ENCODE data around the gene MOB2. TPM values are rescaled to one million over a fixed set of nuclear protein-coding genes. Genes with fewer than 3 reads are reported as not detected.

MOB2 gene
- total RNA-seq, 4 donors from 2014 or later: 21.1 to 71.5 (median 48.3) TPM

GRCh38 chr11:1479006-1479677 lies 7.4 kb downstream of the MOB2 start:
- Histone ChIP-seq H3K36me3 (peaks cover 0 to 49% of the 10 kb centered on the region in 2 donors), H3K9me3 (no peaks in the 10 kb centered on the region), H3K27ac (no peak overlapping the region), H3K4me3 (no peak overlapping the region), H3K4me1 (peaks cover 29 to 37% of the 10 kb centered on the region in 2 donors), H3K27me3 (no peaks in the 10 kb centered on the region)
- in situ Hi-C loops (cut with MboI; ENCODE audit: low sequenced_read_pairs in 4 of 4) (no loop called here), intact Hi-C loops (cut with DNase I; ENCODE audit: low total_unique reads) (no loop called here)
- no peak for ATAC-seq
- TF ChIP-seq POLR2A (IDR thresholded peaks at IDR 0.05): no peak
- TF ChIP-seq, protein P1, sequence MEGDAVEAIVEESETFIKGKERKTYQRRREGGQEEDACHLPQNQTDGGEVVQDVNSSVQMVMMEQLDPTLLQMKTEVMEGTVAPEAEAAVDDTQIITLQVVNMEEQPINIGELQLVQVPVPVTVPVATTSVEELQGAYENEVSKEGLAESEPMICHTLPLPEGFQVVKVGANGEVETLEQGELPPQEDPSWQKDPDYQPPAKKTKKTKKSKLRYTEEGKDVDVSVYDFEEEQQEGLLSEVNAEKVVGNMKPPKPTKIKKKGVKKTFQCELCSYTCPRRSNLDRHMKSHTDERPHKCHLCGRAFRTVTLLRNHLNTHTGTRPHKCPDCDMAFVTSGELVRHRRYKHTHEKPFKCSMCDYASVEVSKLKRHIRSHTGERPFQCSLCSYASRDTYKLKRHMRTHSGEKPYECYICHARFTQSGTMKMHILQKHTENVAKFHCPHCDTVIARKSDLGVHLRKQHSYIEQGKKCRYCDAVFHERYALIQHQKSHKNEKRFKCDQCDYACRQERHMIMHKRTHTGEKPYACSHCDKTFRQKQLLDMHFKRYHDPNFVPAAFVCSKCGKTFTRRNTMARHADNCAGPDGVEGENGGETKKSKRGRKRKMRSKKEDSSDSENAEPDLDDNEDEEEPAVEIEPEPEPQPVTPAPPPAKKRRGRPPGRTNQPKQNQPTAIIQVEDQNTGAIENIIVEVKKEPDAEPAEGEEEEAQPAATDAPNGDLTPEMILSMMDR (IDR thresholded peaks at IDR 0.05 in 4 of 5, conservative IDR thresholded peaks at IDR 0.05 in 1 of 5): no peak
- peak in 1 of 2 donors; percentile 8 for DNase-seq

GRCh38 chr11:1478544-1478943 lies 8.0 kb downstream of the MOB2 start:
- peaks cover 0 to 55% of the 10 kb centered on the region in 2 donors for H3K36me3 ChIP-seq
- H3K9me3 ChIP-seq: no peaks in the 10 kb centered on the region
- H3K4me1 ChIP-seq: peaks cover 23 to 31% of the 10 kb centered on the region in 2 donors
- no peak overlapping the region for H3K27ac ChIP-seq
- ATAC-seq (no peak), DNase-seq (peak in 1 of 2 donors; percentile 11)
- H3K4me3 ChIP-seq: no peak overlapping the region
- no peak for TF ChIP-seq POLR2A (IDR thresholded peaks at IDR 0.05)
- TF ChIP-seq, protein P1 (IDR thresholded peaks at IDR 0.05 in 4 of 5, conservative IDR thresholded peaks at IDR 0.05 in 1 of 5): no peak
- in situ Hi-C loops (cut with MboI; ENCODE audit: low sequenced_read_pairs in 4 of 4) (no loop called here), intact Hi-C loops (cut with DNase I; ENCODE audit: low total_unique reads) (no loop called here)
- H3K27me3 ChIP-seq: no peaks in the 10 kb centered on the region

DNA sequence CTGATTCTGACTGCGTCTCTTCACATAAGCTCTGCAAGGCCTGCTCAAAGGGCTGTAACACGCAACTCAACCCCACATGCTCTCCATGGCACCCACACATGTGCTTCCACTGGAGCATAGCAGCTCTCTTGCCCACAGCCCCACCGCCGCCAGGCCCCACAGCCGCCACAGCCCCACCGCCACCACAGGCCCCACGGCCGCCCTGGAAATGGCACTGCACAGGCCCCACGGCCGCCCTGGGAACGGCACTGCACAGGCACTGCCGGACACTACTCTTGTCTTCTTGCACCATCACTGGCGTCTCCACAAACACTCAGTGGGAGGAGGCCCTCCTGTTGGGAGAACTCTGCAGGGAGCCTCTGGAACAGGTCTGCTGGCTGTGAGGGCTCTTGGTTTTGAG lies 8.6 kb downstream of the MOB2 start:
- ATAC-seq (no peak), DNase-seq (peak in 1 of 2 donors; percentile 5)
- Histone ChIP-seq H3K4me1 (peaks cover 18 to 26% of the 10 kb centered on the region in 2 donors), H3K27ac (no peak overlapping the region), H3K9me3 (no peaks in the 10 kb centered on the region), H3K27me3 (no peaks in the 10 kb centered on the region), H3K36me3 (peaks cover 0 to 60% of the 10 kb centered on the region in 2 donors), H3K4me3 (no peak overlapping the region)
- in situ Hi-C loops (cut with MboI; ENCODE audit: low sequenced_read_pairs in 4 of 4): no loop called here
- intact Hi-C loops (cut with DNase I; ENCODE audit: low total_unique reads): no loop called here
- TF ChIP-seq POLR2A (IDR thresholded peaks at IDR 0.05): no peak
- TF ChIP-seq, protein P1 (IDR thresholded peaks at IDR 0.05 in 4 of 5, conservative IDR thresholded peaks at IDR 0.05 in 1 of 5): no peak

DNA sequence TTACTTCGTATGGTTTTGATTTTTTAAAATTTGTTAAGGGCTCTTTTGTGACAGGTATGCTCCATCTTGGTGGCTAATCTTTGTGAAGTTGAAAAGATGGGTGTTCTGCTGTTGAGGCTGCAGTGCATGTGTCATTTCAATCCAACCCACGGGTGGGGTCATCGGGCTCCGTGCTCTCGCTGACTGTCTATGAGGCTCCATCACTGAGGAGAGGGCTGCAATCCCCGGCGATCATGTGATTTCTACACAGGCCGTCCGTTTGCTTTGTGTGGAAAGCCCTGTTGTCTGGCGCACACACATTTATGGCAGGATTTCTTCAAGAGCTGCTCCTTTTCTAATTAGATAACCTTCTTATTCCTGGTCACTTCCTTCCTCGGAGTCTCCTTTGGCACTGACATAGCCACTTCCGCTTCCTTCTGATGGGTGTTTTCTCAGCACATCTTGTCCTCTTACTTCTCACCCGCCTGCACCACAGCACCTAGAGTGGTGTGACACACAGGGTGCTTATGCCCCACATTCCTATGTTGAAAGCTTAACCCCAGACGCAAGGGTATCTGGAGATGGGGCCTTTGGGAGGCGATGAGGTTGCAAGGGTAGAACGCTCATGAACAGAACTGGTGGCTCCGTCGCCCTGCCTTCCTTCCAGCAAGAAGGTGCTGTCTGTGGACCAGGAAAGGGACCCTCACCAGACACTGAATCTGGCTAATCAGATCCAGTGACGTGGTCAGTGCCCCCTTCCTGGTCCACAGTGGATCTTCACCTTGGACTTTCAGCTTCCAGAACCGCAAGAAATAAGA lies 9.4 kb downstream of the MOB2 start:
- H3K27ac ChIP-seq: no peak overlapping the region
- H3K4me1 ChIP-seq: peaks cover 9 to 17% of the 10 kb centered on the region in 2 donors
- no peaks in the 10 kb centered on the region for H3K9me3 ChIP-seq
- DNase-seq (no peak), ATAC-seq (no peak)
- in situ Hi-C loops (cut with MboI; ENCODE audit: low sequenced_read_pairs in 4 of 4): no loop called here
- intact Hi-C loops (cut with DNase I; ENCODE audit: low total_unique reads): no loop called here
- peaks cover 0 to 68% of the 10 kb centered on the region in 2 donors for H3K36me3 ChIP-seq
- no peaks in the 10 kb centered on the region for H3K27me3 ChIP-seq
- no peak overlapping the region for H3K4me3 ChIP-seq
- TF ChIP-seq, protein P1 (IDR thresholded peaks at IDR 0.05 in 4 of 5, conservative IDR thresholded peaks at IDR 0.05 in 1 of 5): no peak
- no peak for TF ChIP-seq POLR2A (IDR thresholded peaks at IDR 0.05)

Measured in gastrocnemius medialis (tissue), 4 donors.